Measurements from ENCODE around the gene DTHD1. TPM values are rescaled to one million over a fixed set of nuclear protein-coding genes. Genes with fewer than 3 reads are reported as not detected.

DTHD1 gene
- total RNA-seq, 4 donors from 2014 or later, result 0.47 to 3.3 (median 1.3) TPM

- Histone ChIP-seq H3K36me3 (no peaks in the 10 kb centered on the region), H3K27me3 (no peaks in the 10 kb centered on the region), H3K9me3 (no peaks in the 10 kb centered on the region), H3K4me1 (peaks cover 0 to 9% (median 0%) of the 10 kb centered on the region in 4 donors), H3K4me3 (peak overlapping the region; percentile 10 to 95 (median 89)), H3K27ac (peak overlapping the region; percentile 15 to 98 (median 96))
- DNase-seq, result no peak
- no peak for TF ChIP-seq POLR2A (IDR thresholded peaks at IDR 0.05)
- TF ChIP-seq, protein P1, sequence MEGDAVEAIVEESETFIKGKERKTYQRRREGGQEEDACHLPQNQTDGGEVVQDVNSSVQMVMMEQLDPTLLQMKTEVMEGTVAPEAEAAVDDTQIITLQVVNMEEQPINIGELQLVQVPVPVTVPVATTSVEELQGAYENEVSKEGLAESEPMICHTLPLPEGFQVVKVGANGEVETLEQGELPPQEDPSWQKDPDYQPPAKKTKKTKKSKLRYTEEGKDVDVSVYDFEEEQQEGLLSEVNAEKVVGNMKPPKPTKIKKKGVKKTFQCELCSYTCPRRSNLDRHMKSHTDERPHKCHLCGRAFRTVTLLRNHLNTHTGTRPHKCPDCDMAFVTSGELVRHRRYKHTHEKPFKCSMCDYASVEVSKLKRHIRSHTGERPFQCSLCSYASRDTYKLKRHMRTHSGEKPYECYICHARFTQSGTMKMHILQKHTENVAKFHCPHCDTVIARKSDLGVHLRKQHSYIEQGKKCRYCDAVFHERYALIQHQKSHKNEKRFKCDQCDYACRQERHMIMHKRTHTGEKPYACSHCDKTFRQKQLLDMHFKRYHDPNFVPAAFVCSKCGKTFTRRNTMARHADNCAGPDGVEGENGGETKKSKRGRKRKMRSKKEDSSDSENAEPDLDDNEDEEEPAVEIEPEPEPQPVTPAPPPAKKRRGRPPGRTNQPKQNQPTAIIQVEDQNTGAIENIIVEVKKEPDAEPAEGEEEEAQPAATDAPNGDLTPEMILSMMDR (IDR thresholded peaks at IDR 0.05), result no peak
These were observed 39.6 kb upstream of the DTHD1 start for GRCh38 chr4:36241771-36242170.

DNA sequence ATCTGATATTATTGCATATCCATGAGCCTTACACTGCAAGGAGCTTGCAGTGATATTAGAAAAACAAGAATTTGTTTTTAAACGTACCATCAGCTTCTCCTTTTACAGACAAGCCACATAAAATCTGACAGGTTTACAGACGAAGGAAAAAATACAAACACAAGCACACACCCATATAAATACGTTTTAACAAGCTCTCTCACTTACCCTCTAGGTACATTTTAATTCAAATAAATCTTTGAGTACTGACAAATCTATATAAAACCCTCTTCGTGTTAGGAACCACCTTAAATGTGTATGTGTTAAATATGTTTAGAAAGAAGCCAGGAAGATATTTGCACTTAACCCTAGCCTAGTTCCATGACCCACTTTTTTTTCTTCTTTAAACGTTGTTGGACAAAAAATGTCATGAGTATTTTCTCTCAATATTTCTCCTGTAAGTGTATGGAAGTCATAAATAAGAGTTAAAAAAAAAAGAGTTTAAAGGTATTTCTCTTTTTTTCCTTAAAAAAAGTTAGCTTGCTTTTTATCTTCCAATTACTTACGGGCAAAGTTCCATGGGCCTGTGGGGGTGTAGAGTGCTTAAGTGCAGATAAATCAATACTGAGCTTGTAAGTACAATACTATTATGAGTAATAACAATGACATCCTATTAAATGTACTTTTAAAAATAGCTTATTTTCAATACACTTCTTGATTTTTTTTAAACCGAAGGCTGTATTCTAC lies 38.6 kb upstream of the DTHD1 start:
- H3K4me3 ChIP-seq, result peak overlapping the region; percentile 83 to 95 (median 89)
- DNase-seq, result no peak

DNA sequence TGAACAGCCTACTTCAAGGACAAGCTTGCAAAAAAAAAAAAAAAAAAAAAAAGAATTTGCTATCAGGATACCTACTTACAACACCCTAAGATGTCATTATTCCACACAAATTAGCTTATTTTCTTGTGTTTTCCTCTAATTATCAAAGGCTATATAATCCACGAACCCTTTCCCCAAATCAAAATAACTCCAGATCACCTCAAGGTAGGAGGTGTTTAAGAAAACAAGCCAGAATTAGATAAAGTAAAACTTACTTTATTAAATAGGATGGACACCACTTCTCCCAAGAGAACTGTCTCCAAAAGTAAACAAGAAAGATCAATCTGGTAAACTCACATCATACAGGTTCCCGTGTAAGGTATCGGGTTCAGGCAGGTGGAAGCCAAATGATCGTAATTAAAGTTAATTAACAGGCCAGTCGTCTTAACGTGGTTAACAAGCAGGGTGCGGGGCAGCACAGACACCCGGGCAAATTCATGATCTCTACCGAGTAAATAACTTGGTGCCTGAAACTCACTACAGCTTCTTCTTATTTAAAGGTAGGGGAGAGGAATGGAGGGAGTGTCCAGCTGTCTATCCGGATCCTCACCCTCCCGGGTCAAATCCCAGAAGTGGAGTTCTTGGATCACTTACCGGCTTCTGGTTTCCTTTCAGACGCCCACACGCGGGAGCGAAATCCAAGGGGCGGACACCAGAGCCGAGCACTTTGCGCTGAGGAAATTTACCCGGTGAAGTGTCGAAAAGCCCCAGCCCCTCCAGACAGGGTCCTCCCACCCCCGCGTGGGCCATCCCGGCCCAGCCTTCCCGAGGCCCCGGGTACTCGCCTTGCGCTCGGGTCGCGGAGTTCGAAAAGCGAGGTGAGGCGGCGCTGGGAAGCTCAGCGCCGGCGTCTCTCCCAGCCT lies 37.8 kb upstream of the DTHD1 start:
- Histone ChIP-seq H3K4me1 (peaks cover 0 to 9% (median 0%) of the 10 kb centered on the region in 4 donors), H3K27ac (peak overlapping the region; percentile 95 to 98 (median 97)), H3K4me3 (peak overlapping the region; percentile 83 to 95 (median 89)), H3K27me3 (no peaks in the 10 kb centered on the region), H3K9me3 (no peaks in the 10 kb centered on the region), H3K36me3 (no peaks in the 10 kb centered on the region)
- DNase-seq, result peak; percentile 53 to 82 (median 77)
- no peak for TF ChIP-seq POLR2A (IDR thresholded peaks at IDR 0.05)
- TF ChIP-seq, protein P1 (IDR thresholded peaks at IDR 0.05), result no peak

More for the DNA sequence above, 38.6 kb upstream of the DTHD1 start:
- TF ChIP-seq POLR2A (IDR thresholded peaks at IDR 0.05), result no peak
- TF ChIP-seq, protein P1 (IDR thresholded peaks at IDR 0.05), result no peak
- peak overlapping the region; percentile 95 to 98 (median 97) for H3K27ac ChIP-seq
- H3K36me3 ChIP-seq, result no peaks in the 10 kb centered on the region
- no peaks in the 10 kb centered on the region for H3K27me3 ChIP-seq
- H3K4me1 ChIP-seq, result peaks cover 0 to 9% (median 0%) of the 10 kb centered on the region in 4 donors
- no peaks in the 10 kb centered on the region for H3K9me3 ChIP-seq

GRCh38 chr4:36244257-36245082 lies 36.9 kb upstream of the DTHD1 start, which contains the start of gene ARAP2:
Gene ARAP2 (minus strand): TSS chr4:36244514. CDS start chr4:36229486, 15,028 bp downstream.
- Histone ChIP-seq H3K4me1 (peaks cover 0 to 9% (median 0%) of the 10 kb centered on the region in 4 donors), H3K27ac (peak within 1 kb of the TSS; percentile 95 to 98 (median 97)), H3K36me3 (no peaks in the 10 kb centered on the region), H3K4me3 (peak within 1 kb of the TSS; percentile 83 to 95 (median 89)), H3K9me3 (no peaks in the 10 kb centered on the region), H3K27me3 (no peaks in the 10 kb centered on the region)
- TF ChIP-seq, protein P1 (IDR thresholded peaks at IDR 0.05), result peak in 2 of 6 experiments; percentile 10 to 18
- TF ChIP-seq POLR2A (IDR thresholded peaks at IDR 0.05), result peak in 1 of 2 donors; percentile 49
- DNase-seq, result peak; percentile 69 to 88 (median 82)

GRCh38 chr4:36249610-36250009 lies 31.8 kb upstream of the DTHD1 start:
- Histone ChIP-seq H3K4me1 (peaks cover 0 to under 1% (median 0%) of the 10 kb centered on the region in 4 donors), H3K4me3 (no peak overlapping the region), H3K27ac (no peak overlapping the region), H3K9me3 (no peaks in the 10 kb centered on the region), H3K27me3 (no peaks in the 10 kb centered on the region), H3K36me3 (no peaks in the 10 kb centered on the region)
- DNase-seq, result no peak
- TF ChIP-seq, protein P1 (IDR thresholded peaks at IDR 0.05), result no peak
- no peak for TF ChIP-seq POLR2A (IDR thresholded peaks at IDR 0.05)
